Uterus (tissue), 4 donors: Measurements from ENCODE around the gene MAP3K14. TPM values are rescaled to one million over a fixed set of nuclear protein-coding genes. Genes with fewer than 3 reads are reported as not detected.

Experiments used
- DNase-seq, 2 donors: peaks; one replicate each; pipeline ENCODE4 v3.0.0-alpha.2; 2019 to 2020
- H3K27ac ChIP-seq, 2 donors: fragments of 200-600 bp; sonication (generic); 1 replicate in 1 of 2; 2 replicates in 1 of 2; pipeline ENCODE4 v1.5.1; 2016 to 2018
- H3K27me3 ChIP-seq, 2 donors: fragments of 200-600 bp; sonication (generic); one replicate each; pipeline ENCODE4 v1.5.1; 2018 to 2019; ENCODE audit warnings: control low read depth in 1 of 2
- H3K36me3 ChIP-seq, 2 donors: fragments of 200-600 bp; sonication (generic); one replicate each; pipeline ENCODE4 v1.5.1; 2019; ENCODE audit warnings: control low read depth in 1 of 2
- H3K4me1 ChIP-seq, 2 donors: fragments of 200-600 bp; sonication (generic); one replicate each; pipeline ENCODE4 v1.5.1; 2018 to 2019; ENCODE audit warnings: control low read depth in 1 of 2
- H3K4me3 ChIP-seq, 2 donors: fragments of 200-600 bp; sonication (generic); 1 replicate in 1 of 2; 2 replicates in 1 of 2; pipeline ENCODE4 v1.5.1; 2018 to 2019; ENCODE audit warnings: mild to moderate bottlenecking in 1 of 2
- H3K9me3 ChIP-seq, 2 donors: fragments of 200-600 bp; sonication (generic); one replicate each; pipeline ENCODE4 v1.5.1; 2019; ENCODE audit warnings: control low read depth in 1 of 2
- POLR2A ChIP-seq, 2 donors: fragments of 450-650 bp; IDR thresholded peaks; one replicate each; pipeline ENCODE4 v1.6.1; 2016; ENCODE audit warnings: antibody characterized with exemption in 2 of 2, mild to moderate bottlenecking in 1 of 2, moderate library complexity in 1 of 2
- intact Hi-C: fragments of 100-400 bp; cut with DNase I; formaldehyde crosslinking; loops from one replicate; pipeline ENCODE4 v1.15.1; 2023; ENCODE audit warnings: low total_unique reads
- total RNA-seq, 4 donors: library from RNA; depleted of rRNA in 3 of 4; stranded (reverse); fragments of >200 nt in 3 of 4; gene quantifications; one replicate each; pipeline versions ENCODE4 v1.1.0 to v1.2.4, GENCODE V29; 2014 to 2023
- TF ChIP-seq, protein P1 (sequence below), 4 experiments: fragments of 200-600 bp in 2 of 4; fragments of 450-650 bp in 2 of 4; sonication (generic) in 2 of 4; IDR thresholded peaks; one replicate each; pipeline ENCODE4 v1.5.1; 2016 to 2019; ENCODE audit warnings: antibody characterized with exemption in 4 of 4, mild to moderate bottlenecking in 2 of 4, moderate library complexity in 1 of 4
- donor health status: DM: yes; HTN: yes; CAD: no.

The MAP3K14 gene
- total RNA-seq, 4 donors from 2014 or later = 1.0 to 22.1 (median 4.9) TPM

- Histone ChIP-seq H3K4me3 (no peak overlapping the region), H3K4me1 (peaks cover 0 to 7% of the 10 kb centered on the region in 2 donors), H3K36me3 (no peaks in the 10 kb centered on the region), H3K27me3 (no peaks in the 10 kb centered on the region), H3K9me3 (no peaks in the 10 kb centered on the region), H3K27ac (no peak overlapping the region)
- TF ChIP-seq, protein P1, sequence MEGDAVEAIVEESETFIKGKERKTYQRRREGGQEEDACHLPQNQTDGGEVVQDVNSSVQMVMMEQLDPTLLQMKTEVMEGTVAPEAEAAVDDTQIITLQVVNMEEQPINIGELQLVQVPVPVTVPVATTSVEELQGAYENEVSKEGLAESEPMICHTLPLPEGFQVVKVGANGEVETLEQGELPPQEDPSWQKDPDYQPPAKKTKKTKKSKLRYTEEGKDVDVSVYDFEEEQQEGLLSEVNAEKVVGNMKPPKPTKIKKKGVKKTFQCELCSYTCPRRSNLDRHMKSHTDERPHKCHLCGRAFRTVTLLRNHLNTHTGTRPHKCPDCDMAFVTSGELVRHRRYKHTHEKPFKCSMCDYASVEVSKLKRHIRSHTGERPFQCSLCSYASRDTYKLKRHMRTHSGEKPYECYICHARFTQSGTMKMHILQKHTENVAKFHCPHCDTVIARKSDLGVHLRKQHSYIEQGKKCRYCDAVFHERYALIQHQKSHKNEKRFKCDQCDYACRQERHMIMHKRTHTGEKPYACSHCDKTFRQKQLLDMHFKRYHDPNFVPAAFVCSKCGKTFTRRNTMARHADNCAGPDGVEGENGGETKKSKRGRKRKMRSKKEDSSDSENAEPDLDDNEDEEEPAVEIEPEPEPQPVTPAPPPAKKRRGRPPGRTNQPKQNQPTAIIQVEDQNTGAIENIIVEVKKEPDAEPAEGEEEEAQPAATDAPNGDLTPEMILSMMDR (IDR thresholded peaks at IDR 0.05) = no peak
- TF ChIP-seq POLR2A (IDR thresholded peaks at IDR 0.05) = no peak
- DNase-seq = no peak
- intact Hi-C loops = no loop called here
Observed at GRCh38 chr17:45260204-45260783, 56.5 kb downstream of the MAP3K14 start.

DNA sequence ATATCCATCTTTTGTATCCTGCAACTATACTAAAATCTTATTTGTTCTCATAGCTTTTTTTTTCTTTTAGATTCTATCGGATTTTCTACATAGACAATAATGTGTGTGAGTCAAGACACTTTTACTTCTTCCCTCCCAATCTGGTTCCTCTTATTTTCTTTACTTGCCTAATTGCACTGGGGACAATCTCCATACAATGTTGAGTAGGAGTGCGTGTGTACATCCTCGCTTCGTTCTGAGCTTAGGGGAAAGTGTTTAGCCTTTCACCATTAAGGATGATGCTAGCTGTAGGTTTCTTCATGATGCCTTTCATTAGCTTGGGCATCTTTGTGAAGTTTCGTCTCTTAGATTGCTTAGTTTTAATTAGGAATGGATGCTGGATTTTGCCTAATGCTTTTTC is 57.8 kb downstream of the MAP3K14 start:
- H3K27ac ChIP-seq = no peak overlapping the region
- no peaks in the 10 kb centered on the region for H3K27me3 ChIP-seq
- H3K4me3 ChIP-seq = no peak overlapping the region
- H3K4me1 ChIP-seq = peaks cover 0 to 7% of the 10 kb centered on the region in 2 donors
- TF ChIP-seq POLR2A (IDR thresholded peaks at IDR 0.05) = no peak
- H3K36me3 ChIP-seq = no peaks in the 10 kb centered on the region
- intact Hi-C loops = no loop called here
- no peak for DNase-seq
- no peaks in the 10 kb centered on the region for H3K9me3 ChIP-seq

- Histone ChIP-seq H3K27ac (no peak overlapping the region), H3K36me3 (no peaks in the 10 kb centered on the region), H3K4me3 (no peak overlapping the region), H3K4me1 (no peaks in the 10 kb centered on the region), H3K9me3 (no peaks in the 10 kb centered on the region), H3K27me3 (no peaks in the 10 kb centered on the region)
- DNase-seq = no peak
- intact Hi-C loops = no loop called here
- no peak for TF ChIP-seq POLR2A (IDR thresholded peaks at IDR 0.05)
- TF ChIP-seq, protein P1 (IDR thresholded peaks at IDR 0.05) = no peak
Observed at GRCh38 chr17:45257115-45257514, 59.7 kb downstream of the MAP3K14 start.

DNA sequence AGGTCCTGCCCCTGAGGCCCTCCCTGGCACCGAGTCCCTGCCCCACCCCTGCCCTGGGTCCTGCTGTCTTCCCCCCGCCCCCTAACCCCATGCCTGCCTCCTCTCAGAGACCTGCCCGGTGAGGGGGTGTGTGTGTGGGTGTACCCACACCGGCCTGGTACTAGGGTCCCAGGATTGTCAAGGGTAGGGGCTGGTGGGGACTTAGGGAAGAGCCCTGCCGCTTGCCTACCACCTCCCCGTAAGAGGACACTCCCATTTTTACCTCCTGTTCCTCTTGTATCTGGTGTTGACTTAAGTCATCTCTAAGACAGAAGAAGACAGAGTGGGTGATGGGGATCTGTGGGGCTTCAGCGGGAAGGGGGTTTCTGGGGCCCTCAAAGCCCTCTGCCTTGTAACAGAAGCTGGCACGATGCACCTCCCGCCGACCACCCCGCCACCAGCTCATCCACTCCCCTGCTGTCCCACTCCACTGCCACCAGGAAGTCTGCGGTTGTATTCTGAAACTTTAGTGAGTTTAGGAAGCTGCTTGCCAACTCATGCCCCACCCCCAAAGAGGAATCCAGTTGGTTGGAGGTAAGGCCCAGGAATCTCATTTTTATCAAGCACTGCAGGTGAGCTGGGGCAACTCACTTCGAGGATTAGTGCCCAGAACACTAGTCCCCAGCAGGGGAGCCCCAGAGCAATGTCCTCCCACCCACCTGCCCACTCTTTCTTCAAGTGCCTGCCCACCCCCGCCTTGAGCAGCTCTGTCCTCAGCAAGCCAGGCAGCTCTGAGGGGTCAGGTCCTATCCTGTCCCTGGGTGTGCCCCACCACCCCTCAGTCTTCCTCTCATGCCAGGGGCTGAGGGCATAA is 60.5 kb downstream of the MAP3K14 start:
- intact Hi-C loops = no loop called here
- Histone ChIP-seq H3K27ac (no peak overlapping the region), H3K4me1 (no peaks in the 10 kb centered on the region), H3K36me3 (no peaks in the 10 kb centered on the region), H3K9me3 (no peaks in the 10 kb centered on the region), H3K4me3 (no peak overlapping the region), H3K27me3 (no peaks in the 10 kb centered on the region)
- DNase-seq = no peak
- TF ChIP-seq POLR2A (IDR thresholded peaks at IDR 0.05) = no peak
- TF ChIP-seq, protein P1 (IDR thresholded peaks at IDR 0.05) = no peak

GRCh38 chr17:45255358-45255757 is 61.5 kb downstream of the MAP3K14 start:
- DNase-seq = no peak
- Histone ChIP-seq H3K4me1 (no peaks in the 10 kb centered on the region), H3K27me3 (no peaks in the 10 kb centered on the region), H3K9me3 (no peaks in the 10 kb centered on the region), H3K27ac (no peak overlapping the region), H3K36me3 (no peaks in the 10 kb centered on the region), H3K4me3 (no peak overlapping the region)
- intact Hi-C loops = no loop called here
- TF ChIP-seq, protein P1 (IDR thresholded peaks at IDR 0.05) = no peak
- no peak for TF ChIP-seq POLR2A (IDR thresholded peaks at IDR 0.05)
